Peyer's patch (tissue), 4 donors: ENCODE measurements around the gene OLFM3. TPM values are rescaled to one million over a fixed set of nuclear protein-coding genes. Genes with fewer than 3 reads are reported as not detected.

Experiments
- DNase-seq, 3 donors: peaks; one replicate each; pipeline ENCODE4 v3.0.0-alpha.2; 2017 to 2019
- H3K27ac ChIP-seq, 4 donors: fragments of 200-600 bp; sonication (generic); one replicate each; pipeline ENCODE4 v1.5.1; 2016 to 2019
- H3K27me3 ChIP-seq, 2 donors: fragments of 200-600 bp; sonication (generic); one replicate each; pipeline ENCODE4 v1.5.1; 2019
- H3K36me3 ChIP-seq, 3 donors: fragments of 200-600 bp; sonication (generic); one replicate each; pipeline ENCODE4 v1.5.1; 2016 to 2019
- H3K4me1 ChIP-seq, 4 donors: fragments of 200-600 bp; sonication (generic); one replicate each; pipeline ENCODE4 v1.5.1; 2016 to 2019
- H3K4me3 ChIP-seq, 4 donors: fragments of 200-600 bp; sonication (generic); 1 replicate in 3 of 4; 2 replicates in 1 of 4; pipeline ENCODE4 v1.5.1; 2016 to 2019; ENCODE audit warnings: mild to moderate bottlenecking in 1 of 4
- H3K9me3 ChIP-seq, 4 donors: fragments of 200-600 bp; sonication (generic); one replicate each; pipeline ENCODE4 v1.5.1; 2016 to 2019; ENCODE audit warnings: mild to moderate bottlenecking in 1 of 4
- CTCF ChIP-seq, 6 experiments: fragments of 450-650 bp in 4 of 6; fragments of 200-600 bp in 2 of 6; sonication (generic) in 1 of 6; IDR thresholded peaks; one replicate each; pipeline ENCODE4 v1.5.1; 2017 to 2019; ENCODE audit warnings: antibody characterized with exemption in 6 of 6, mild to moderate bottlenecking in 3 of 6, moderate library complexity in 1 of 6
- POLR2A ChIP-seq, 2 donors: fragments of 450-650 bp; IDR thresholded peaks; one replicate each; pipeline ENCODE4 v1.5.1; 2017; ENCODE audit warnings: antibody characterized with exemption in 2 of 2, mild to moderate bottlenecking in 2 of 2, moderate library complexity in 2 of 2
- total RNA-seq, 4 donors: library from RNA; depleted of rRNA; stranded (reverse); fragments of >200 nt; gene quantifications; one replicate each; pipeline ENCODE4 v1.1.0, GENCODE V29; 2016

The OLFM3 gene
- total RNA-seq, 4 donors from 2014 or later, result 0.47 TPM; not detected in 3

DNA sequence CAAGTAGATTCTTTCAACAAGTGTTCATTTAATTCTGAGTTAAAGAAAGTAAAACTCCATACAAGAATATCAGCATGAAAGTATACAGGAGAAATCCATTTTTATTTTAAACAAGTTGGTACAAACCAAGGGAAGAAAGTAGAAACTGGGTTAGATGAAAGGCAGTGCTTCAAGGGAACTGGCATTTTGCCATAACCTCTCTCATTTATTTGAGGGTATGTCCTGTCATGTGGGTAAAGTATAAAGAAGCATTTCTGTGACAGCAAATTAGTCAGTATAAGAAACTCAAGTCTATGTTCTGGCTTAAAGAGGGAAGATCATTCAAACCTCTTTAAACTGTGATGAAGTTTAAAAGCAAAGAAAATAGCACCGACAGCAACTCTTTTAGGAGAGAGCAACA, 32.0 kb downstream of the OLFM3 start:
- H3K4me3 ChIP-seq, result no peak overlapping the region
- TF ChIP-seq CTCF (IDR thresholded peaks at IDR 0.05) (no peak), POLR2A (IDR thresholded peaks at IDR 0.05) (no peak)

GRCh38 chr1:101960142-101960541, 36.6 kb downstream of the OLFM3 start:
- Histone ChIP-seq H3K27ac (no peak overlapping the region), H3K36me3 (no peaks in the 10 kb centered on the region), H3K9me3 (no peaks in the 10 kb centered on the region), H3K4me1 (no peaks in the 10 kb centered on the region), H3K4me3 (no peak overlapping the region), H3K27me3 (no peaks in the 10 kb centered on the region)
- no peak for DNase-seq
- no peak for TF ChIP-seq POLR2A (IDR thresholded peaks at IDR 0.05)
- no peak for TF ChIP-seq CTCF (IDR thresholded peaks at IDR 0.05)

More for the DNA sequence above, 32.0 kb downstream of the OLFM3 start:
- Histone ChIP-seq H3K4me1 (no peaks in the 10 kb centered on the region), H3K27me3 (no peaks in the 10 kb centered on the region), H3K27ac (no peak overlapping the region), H3K36me3 (no peaks in the 10 kb centered on the region), H3K9me3 (no peaks in the 10 kb centered on the region)
- no peak for DNase-seq

DNA sequence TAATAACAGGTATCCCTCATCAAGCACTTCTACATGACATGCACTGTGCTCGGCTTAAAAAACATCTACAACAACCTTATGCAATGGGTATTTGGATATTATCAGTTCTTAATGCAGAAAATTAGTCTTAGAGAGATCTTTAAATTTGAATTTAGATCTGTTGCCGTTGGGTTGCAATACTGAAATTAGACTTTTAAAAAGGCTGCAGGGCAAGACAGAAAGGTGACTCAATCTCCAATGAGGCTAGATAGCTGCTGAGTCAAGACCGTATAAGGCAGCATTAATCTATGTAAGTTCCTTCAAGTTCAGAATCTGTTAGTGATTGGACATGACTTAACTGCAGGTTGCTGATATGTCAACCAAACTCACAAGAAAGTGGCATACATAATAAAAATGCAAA, 37.3 kb downstream of the OLFM3 start:
- no peaks in the 10 kb centered on the region for H3K27me3 ChIP-seq
- no peaks in the 10 kb centered on the region for H3K9me3 ChIP-seq
- no peak for DNase-seq
- H3K4me1 ChIP-seq, result no peaks in the 10 kb centered on the region
- no peak overlapping the region for H3K4me3 ChIP-seq
- no peaks in the 10 kb centered on the region for H3K36me3 ChIP-seq
- TF ChIP-seq POLR2A (IDR thresholded peaks at IDR 0.05), result no peak
- TF ChIP-seq CTCF (IDR thresholded peaks at IDR 0.05), result no peak
- no peak overlapping the region for H3K27ac ChIP-seq

DNA sequence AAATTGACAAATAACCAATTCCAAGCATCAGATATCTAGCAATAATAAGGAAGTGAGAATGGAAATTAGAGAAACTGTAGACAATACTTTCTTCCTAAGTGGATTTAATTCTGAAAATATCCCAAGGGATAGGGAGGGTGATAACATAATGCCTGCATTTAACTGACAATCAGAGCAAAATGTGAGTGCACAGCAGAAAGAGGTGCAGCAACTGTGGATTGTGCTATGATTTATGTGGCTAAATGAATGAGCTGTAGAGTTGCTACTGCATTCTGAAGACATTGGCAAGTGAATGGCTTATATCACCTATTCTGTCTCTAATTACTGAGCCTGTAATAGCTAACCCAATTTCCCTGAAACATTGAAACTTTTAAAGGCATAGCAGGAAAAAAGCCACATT, 39.0 kb downstream of the OLFM3 start:
- Histone ChIP-seq H3K27me3 (no peaks in the 10 kb centered on the region), H3K4me3 (no peak overlapping the region), H3K4me1 (no peaks in the 10 kb centered on the region), H3K27ac (no peak overlapping the region), H3K9me3 (no peaks in the 10 kb centered on the region), H3K36me3 (no peaks in the 10 kb centered on the region)
- TF ChIP-seq POLR2A (IDR thresholded peaks at IDR 0.05) (no peak), CTCF (IDR thresholded peaks at IDR 0.05) (no peak)
- DNase-seq, result no peak

GRCh38 chr1:101953623-101954022, 43.1 kb downstream of the OLFM3 start:
- Histone ChIP-seq H3K4me1 (no peaks in the 10 kb centered on the region), H3K27me3 (no peaks in the 10 kb centered on the region)
- TF ChIP-seq POLR2A (IDR thresholded peaks at IDR 0.05), result no peak
- TF ChIP-seq CTCF (IDR thresholded peaks at IDR 0.05), result no peak

GRCh38 chr1:101945884-101946283, 50.8 kb downstream of the OLFM3 start:
- H3K27ac ChIP-seq, result no peak overlapping the region
- no peaks in the 10 kb centered on the region for H3K27me3 ChIP-seq
- DNase-seq, result no peak
- no peak overlapping the region for H3K4me3 ChIP-seq
- TF ChIP-seq POLR2A (IDR thresholded peaks at IDR 0.05), result no peak
- H3K4me1 ChIP-seq, result no peaks in the 10 kb centered on the region
- H3K36me3 ChIP-seq, result no peaks in the 10 kb centered on the region
- H3K9me3 ChIP-seq, result no peaks in the 10 kb centered on the region

More at GRCh38 chr1:101953623-101954022, 43.1 kb downstream of the OLFM3 start:
- no peak overlapping the region for H3K27ac ChIP-seq
- no peaks in the 10 kb centered on the region for H3K36me3 ChIP-seq
- no peaks in the 10 kb centered on the region for H3K9me3 ChIP-seq
- no peak for DNase-seq
- no peak overlapping the region for H3K4me3 ChIP-seq
